SU-DHL-6 (cell line): Measurements from ENCODE around the gene PTPRG.

ENCODE experiments used
- H2AFZ ChIP-seq: fragments of 200-600 bp; sonication (generic); 2 replicates; pipeline ENCODE4 v1.6.1; 2014; ENCODE audit warnings: low read depth, mild to moderate bottlenecking, moderate library complexity, mixed read lengths, antibody characterized with exemption, low read length; ENCODE audit not compliant: severe bottlenecking
- H3F3A ChIP-seq: fragments of 200-600 bp; shearing (Covaris generic); 2 replicates; pipeline ENCODE4 v1.6.0; 2016; ENCODE audit warnings: antibody characterized with exemption, mild to moderate bottlenecking; ENCODE audit not compliant: insufficient read depth
- H3K27ac ChIP-seq: fragments of 200-600 bp; sonication (generic); 2 replicates; pipeline ENCODE4 v1.5.1; 2016; ENCODE audit warnings: low read depth, mild to moderate bottlenecking, low read length, moderate library complexity, mixed read lengths
- H3K27me3 ChIP-seq: fragments of 200-600 bp; sonication (generic), shearing (Covaris generic); 2 replicates; pipeline ENCODE4 v1.6.0; 2014; ENCODE audit warnings: mild to moderate bottlenecking, low read length
- H3K36me3 ChIP-seq: fragments of 200-600 bp; sonication (generic); 2 replicates; pipeline ENCODE4 v1.6.1; 2014; ENCODE audit warnings: mild to moderate bottlenecking, low read length, mixed read lengths
- H3K4me2 ChIP-seq: fragments of 300-600, 200-600 bp; shearing (Covaris generic), sonication (generic); 2 replicates; pipeline ENCODE4 v1.6.0; 2014; ENCODE audit warnings: low read length, low read depth, mild to moderate bottlenecking; ENCODE audit not compliant: poor library complexity, severe bottlenecking
- H3K4me3 ChIP-seq: fragments of 200-600 bp; sonication (generic); 2 replicates; pipeline ENCODE4 v1.5.1; 2014; ENCODE audit warnings: antibody characterized with exemption, low read length, mild to moderate bottlenecking, mixed read lengths; ENCODE audit not compliant: insufficient read depth, poor library complexity, severe bottlenecking
- H3K79me2 ChIP-seq: fragments of 200-600 bp; sonication (generic); 2 replicates; pipeline ENCODE4 v1.6.1; 2014; ENCODE audit warnings: mild to moderate bottlenecking, low read length, moderate library complexity; ENCODE audit not compliant: insufficient read depth
- H3K9ac ChIP-seq: fragments of 200-600 bp; sonication (generic); 2 replicates; pipeline ENCODE4 v1.7.0; 2014; ENCODE audit warnings: mild to moderate bottlenecking, low read length
- H3K9me2 ChIP-seq: fragments of 200-600 bp; sonication (generic); replicated peaks from 2 replicates; pipeline ENCODE4 v1.6.1; 2014; ENCODE audit warnings: low read length; ENCODE audit not compliant: insufficient read depth
- H3K9me3 ChIP-seq: fragments of 200-600 bp; sonication (generic); 2 replicates; pipeline ENCODE4 v1.6.1; 2014; ENCODE audit warnings: low read length, mixed read lengths; ENCODE audit not compliant: insufficient read depth
- H4K20me1 ChIP-seq: fragments of 200-600 bp; sonication (generic); 2 replicates; pipeline ENCODE4 v1.6.1; 2014; ENCODE audit warnings: low read depth, mild to moderate bottlenecking, antibody characterized with exemption, low read length, moderate library complexity, mixed read lengths
- EZH2phosphoT487 ChIP-seq: fragments of 200-600 bp; sonication (generic), shearing (Covaris generic); conservative IDR thresholded peaks from 2 replicates; pipeline ENCODE4 v1.6.1; 2018; ENCODE audit warnings: mild to moderate bottlenecking, antibody characterized with exemption, low read length, moderate library complexity, mixed read lengths
- TF ChIP-seq, protein P1 (sequence below): fragments of 200-600 bp; sonication (generic); IDR thresholded peaks from one replicate; pipeline ENCODE4 v1.5.1; 2017; ENCODE audit warnings: antibody characterized with exemption, mild to moderate bottlenecking, low read length, moderate library complexity; ENCODE audit not compliant: insufficient read depth, poor library complexity, severe bottlenecking

The PTPRG gene

DNA sequence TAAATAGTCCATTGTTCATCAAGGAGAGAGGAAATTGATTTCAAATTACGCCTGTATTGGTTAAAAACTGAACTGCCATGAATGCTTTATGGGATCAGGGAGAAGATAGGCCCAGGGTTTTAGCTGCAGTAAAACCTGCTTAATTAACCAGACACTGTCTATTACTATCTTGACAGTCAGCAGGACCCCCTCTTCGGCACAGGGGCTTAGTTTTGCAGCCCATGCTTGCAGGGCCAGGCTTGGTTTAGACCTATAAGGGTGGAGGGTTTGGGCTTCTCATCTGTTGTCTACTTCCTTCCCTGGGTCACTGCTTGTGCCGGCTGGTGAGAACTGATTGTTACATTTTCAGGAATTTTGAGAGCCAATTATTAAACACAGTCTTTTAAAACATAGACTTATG is 41.1 kb downstream of the PTPRG start:
- TF ChIP-seq, protein P1, sequence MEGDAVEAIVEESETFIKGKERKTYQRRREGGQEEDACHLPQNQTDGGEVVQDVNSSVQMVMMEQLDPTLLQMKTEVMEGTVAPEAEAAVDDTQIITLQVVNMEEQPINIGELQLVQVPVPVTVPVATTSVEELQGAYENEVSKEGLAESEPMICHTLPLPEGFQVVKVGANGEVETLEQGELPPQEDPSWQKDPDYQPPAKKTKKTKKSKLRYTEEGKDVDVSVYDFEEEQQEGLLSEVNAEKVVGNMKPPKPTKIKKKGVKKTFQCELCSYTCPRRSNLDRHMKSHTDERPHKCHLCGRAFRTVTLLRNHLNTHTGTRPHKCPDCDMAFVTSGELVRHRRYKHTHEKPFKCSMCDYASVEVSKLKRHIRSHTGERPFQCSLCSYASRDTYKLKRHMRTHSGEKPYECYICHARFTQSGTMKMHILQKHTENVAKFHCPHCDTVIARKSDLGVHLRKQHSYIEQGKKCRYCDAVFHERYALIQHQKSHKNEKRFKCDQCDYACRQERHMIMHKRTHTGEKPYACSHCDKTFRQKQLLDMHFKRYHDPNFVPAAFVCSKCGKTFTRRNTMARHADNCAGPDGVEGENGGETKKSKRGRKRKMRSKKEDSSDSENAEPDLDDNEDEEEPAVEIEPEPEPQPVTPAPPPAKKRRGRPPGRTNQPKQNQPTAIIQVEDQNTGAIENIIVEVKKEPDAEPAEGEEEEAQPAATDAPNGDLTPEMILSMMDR: no peak
- no peak for TF ChIP-seq EZH2phosphoT487
- Histone ChIP-seq H3K9me2 (no peaks in the 10 kb centered on the region), H2AFZ (no peak overlapping the region), H3K27ac (no peak overlapping the region), H3F3A (no peaks in the 10 kb centered on the region), H3K27me3 (no peaks in the 10 kb centered on the region), H3K9me3 (no peaks in the 10 kb centered on the region), H3K9ac (no peak overlapping the region), H4K20me1 (no peaks in the 10 kb centered on the region), H3K4me2 (no peak overlapping the region), H3K36me3 (no peaks in the 10 kb centered on the region), H3K79me2 (no peaks in the 10 kb centered on the region), H3K4me3 (no peak overlapping the region)

DNA sequence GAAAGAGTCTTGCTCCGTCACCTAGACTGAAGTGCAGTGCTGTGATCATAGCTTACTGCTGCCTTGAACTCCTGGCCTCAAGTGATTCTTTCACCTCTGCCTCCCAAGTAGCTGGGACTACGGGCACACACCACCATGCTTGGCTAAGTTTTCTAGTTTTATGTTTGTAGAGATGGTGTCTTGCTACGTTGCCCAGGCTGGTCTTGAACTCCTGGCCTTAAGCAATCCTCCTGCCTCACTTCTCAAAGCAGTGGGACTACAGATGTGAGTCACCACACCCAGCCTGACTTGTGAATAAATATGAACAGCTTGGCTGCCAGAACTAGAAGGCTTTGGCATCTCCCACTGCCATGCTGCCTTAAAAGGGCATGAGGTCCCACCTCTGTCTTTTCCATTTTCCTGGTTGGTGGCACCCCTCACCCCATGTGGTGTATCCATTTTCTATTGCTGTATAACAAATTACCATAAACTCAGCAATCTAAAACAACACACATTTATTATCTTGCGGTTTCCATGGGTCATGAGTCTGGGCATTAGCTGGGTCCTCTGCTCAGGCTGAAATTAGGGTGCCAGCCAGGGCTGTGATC is 44.3 kb downstream of the PTPRG start:
- Histone ChIP-seq H2AFZ (no peak overlapping the region), H3F3A (no peaks in the 10 kb centered on the region), H3K9me2 (no peaks in the 10 kb centered on the region), H3K9me3 (no peaks in the 10 kb centered on the region), H4K20me1 (no peaks in the 10 kb centered on the region), H3K9ac (no peak overlapping the region), H3K27ac (no peak overlapping the region), H3K36me3 (no peaks in the 10 kb centered on the region), H3K4me2 (no peak overlapping the region), H3K27me3 (no peaks in the 10 kb centered on the region), H3K4me3 (no peak overlapping the region), H3K79me2 (no peaks in the 10 kb centered on the region)
- no peak for TF ChIP-seq EZH2phosphoT487
- TF ChIP-seq, protein P1: no peak

DNA sequence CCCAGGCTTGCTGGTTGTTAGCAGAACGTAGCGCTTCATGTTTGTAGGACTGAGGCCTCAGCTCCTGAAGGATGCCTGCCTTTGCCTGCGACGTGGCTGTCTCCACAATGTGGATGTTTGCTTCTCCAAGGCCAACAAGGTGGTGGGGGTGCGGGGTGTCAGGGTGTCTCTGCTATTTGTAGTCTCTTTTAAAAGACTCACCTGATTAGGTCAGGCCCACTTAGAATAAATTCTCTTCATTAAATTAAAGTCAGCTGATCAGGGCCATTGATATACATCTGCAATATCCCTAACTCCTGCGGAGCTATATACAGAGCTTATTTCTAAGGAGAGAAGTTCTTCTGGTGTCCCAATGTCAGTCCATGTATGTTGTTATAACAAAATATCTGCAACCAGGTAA is 44.8 kb downstream of the PTPRG start:
- no peaks in the 10 kb centered on the region for H4K20me1 ChIP-seq
- H3K9ac ChIP-seq: no peak overlapping the region
- H3K79me2 ChIP-seq: no peaks in the 10 kb centered on the region
- H3K4me3 ChIP-seq: no peak overlapping the region
- H3K9me2 ChIP-seq: no peaks in the 10 kb centered on the region
- H3K27ac ChIP-seq: no peak overlapping the region
- H2AFZ ChIP-seq: no peak overlapping the region
- TF ChIP-seq, protein P1: no peak
- no peak for TF ChIP-seq EZH2phosphoT487
- H3K36me3 ChIP-seq: no peaks in the 10 kb centered on the region
- H3F3A ChIP-seq: no peaks in the 10 kb centered on the region
- H3K27me3 ChIP-seq: no peaks in the 10 kb centered on the region
- H3K4me2 ChIP-seq: no peak overlapping the region
- H3K9me3 ChIP-seq: no peaks in the 10 kb centered on the region

DNA sequence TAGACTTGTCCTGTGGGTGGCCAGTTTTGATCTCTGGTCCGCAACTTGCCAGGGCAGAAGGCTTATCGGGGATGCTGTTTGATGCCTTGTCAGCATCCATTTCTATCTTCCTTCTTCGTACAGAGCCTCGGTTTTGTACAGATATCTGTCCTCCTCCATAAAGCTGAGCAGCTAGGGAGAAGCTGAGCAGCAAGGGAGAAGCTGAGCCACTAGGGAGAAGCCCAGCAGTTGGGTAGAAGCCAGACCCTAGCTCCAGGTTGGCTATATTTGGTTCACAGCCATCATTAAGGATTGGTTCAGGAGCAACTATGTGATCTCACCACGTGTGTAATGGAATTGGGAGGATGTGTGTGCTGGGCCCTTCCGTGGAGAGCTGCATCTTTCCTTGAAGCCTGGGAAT is 46.7 kb downstream of the PTPRG start:
- Histone ChIP-seq H3K9me3 (no peaks in the 10 kb centered on the region), H3K9me2 (no peaks in the 10 kb centered on the region), H3F3A (no peaks in the 10 kb centered on the region), H3K27ac (no peak overlapping the region), H3K27me3 (no peaks in the 10 kb centered on the region), H3K36me3 (no peaks in the 10 kb centered on the region), H3K4me3 (no peak overlapping the region), H3K79me2 (no peaks in the 10 kb centered on the region), H4K20me1 (no peaks in the 10 kb centered on the region), H2AFZ (no peak overlapping the region), H3K9ac (no peak overlapping the region), H3K4me2 (no peak overlapping the region)
- TF ChIP-seq, protein P1: no peak
- TF ChIP-seq EZH2phosphoT487: no peak
